Cardiac fibroblast (primary cell): ENCODE results near the gene TMEM50A.

Source experiments
- DNase-seq, 2 donors: peaks; one replicate each; pipeline versions ENCODE4 v3.0.0 to v3.0.0-alpha.2; 2010; ENCODE audit warnings: low read depth in 2 of 2
- H3K4me3 ChIP-seq, 2 donors: replicated peaks in 1 of 2; 1 replicate in 1 of 2; 2 replicates in 1 of 2; pipeline ENCODE4 v1.5.1; 2011; ENCODE audit warnings: low read depth in 2 of 2, low read length in 2 of 2, mild to moderate bottlenecking in 2 of 2, moderate library complexity in 1 of 2
- TF ChIP-seq, protein P1 (sequence below): IDR thresholded peaks from one replicate; pipeline ENCODE4 v1.5.1; 2011; ENCODE audit warnings: low read depth, mild to moderate bottlenecking, low read length, inconsistent platforms

Gene TMEM50A

DNA sequence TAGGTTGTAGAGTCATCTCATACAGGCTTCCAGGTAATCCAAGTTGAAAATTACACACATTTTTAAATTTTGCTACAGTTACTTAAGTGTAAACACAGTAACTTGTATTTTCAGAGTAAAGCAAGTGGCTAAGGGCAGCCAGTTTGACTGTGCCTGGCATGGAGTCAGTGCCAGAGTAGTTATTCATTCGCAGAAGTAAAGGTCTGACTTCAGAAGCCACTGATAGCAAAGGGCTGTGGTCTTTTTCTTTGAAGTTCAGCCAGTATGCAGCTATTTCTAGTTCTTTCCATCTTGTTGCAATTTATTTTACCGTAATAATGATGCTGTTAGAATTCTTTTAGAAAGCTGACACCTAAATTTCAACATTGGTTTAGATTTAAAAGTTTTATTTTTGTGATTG lies 9.4 kb downstream of the TMEM50A start:
- DNase-seq, result no peak
- TF ChIP-seq, protein P1, sequence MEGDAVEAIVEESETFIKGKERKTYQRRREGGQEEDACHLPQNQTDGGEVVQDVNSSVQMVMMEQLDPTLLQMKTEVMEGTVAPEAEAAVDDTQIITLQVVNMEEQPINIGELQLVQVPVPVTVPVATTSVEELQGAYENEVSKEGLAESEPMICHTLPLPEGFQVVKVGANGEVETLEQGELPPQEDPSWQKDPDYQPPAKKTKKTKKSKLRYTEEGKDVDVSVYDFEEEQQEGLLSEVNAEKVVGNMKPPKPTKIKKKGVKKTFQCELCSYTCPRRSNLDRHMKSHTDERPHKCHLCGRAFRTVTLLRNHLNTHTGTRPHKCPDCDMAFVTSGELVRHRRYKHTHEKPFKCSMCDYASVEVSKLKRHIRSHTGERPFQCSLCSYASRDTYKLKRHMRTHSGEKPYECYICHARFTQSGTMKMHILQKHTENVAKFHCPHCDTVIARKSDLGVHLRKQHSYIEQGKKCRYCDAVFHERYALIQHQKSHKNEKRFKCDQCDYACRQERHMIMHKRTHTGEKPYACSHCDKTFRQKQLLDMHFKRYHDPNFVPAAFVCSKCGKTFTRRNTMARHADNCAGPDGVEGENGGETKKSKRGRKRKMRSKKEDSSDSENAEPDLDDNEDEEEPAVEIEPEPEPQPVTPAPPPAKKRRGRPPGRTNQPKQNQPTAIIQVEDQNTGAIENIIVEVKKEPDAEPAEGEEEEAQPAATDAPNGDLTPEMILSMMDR, result no peak
- H3K4me3 ChIP-seq, result no peak overlapping the region

DNA sequence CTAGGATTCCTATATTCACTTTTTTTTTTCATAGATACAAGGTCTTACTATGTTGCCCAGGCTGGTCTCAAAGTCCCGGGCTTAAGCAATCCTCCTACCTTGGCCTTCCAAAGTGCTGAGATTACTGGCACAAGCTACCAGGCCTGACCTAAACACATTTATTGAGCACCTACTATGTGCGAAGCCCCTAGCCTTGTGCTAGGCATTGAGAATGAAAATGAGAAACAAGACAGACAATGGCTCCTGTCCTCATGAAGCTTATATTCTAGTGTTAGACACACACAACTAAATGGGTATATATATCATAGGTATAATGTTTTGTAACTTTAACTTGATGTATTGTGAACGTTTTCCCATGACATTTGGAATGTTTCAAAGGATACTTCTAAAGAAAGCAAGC lies 11.5 kb downstream of the TMEM50A start:
- TF ChIP-seq, protein P1, result no peak
- DNase-seq, result no peak
- no peak overlapping the region for H3K4me3 ChIP-seq

DNA sequence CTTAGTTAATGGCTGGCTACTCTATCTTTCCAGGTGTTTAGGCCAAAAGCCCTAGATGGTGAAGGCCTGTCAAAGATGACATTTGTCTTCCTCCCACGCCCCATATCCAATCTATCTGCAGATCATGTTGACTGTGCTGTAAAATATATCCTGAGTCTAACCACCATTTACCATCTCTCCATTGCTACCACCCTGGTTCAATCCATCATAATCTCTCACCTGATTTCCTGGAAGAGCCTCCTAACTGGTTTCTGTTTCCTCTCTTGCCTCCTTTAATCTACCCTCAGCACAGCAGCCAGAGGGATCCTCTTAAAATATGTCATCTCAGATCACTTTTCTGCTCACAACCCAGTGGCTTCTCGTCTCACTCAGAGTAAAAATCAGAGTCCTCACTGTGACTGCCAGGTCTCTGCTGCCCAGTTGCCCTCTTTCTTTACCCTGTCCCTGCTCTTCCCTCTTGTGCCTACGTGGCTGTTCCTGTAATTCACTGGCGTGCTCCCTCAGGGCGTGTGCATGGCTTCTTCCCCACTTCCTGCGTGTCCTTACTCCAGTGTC lies 17.8 kb downstream of the TMEM50A start:
- TF ChIP-seq, protein P1, result no peak
- H3K4me3 ChIP-seq, result no peak overlapping the region
- DNase-seq, result no peak

DNA sequence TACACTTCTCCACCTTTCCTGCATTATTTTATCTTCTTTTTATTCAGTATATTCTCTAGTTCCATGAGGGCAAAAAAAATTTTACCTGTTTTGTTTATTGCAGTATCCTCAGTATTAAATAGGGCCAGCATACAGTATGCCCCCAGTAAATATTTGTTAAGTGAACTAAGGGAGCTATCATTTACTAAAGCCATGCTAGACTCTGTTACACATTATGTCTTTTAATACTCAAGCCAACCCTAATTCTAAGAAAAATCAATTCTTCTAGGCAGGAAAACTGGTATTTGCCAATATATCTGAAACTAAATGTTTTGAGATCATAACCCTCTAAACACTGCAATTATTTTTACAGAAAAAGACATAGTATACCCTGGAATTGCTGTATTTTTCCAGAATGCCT lies 18.3 kb downstream of the TMEM50A start:
- DNase-seq, result no peak
- TF ChIP-seq, protein P1, result no peak
- no peak overlapping the region for H3K4me3 ChIP-seq

DNA sequence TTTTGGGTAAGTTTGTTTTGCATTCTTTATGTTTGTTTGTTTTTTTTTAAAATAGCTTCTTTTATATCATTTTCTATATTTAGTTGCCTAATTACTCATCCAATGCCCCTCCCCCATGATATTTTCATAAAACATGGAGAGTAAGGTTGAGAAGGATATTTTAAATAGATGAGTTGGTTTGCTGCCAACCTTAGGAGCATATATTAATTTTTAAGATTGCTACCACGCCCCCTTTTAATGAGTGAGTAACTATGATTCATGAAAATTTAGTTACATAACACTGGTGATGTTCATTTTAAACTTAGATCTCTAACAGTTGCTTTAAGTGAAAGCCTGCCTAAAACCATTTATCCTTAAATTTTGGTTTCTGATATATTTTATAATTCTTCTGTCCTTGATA lies 18.7 kb downstream of the TMEM50A start:
- peak in 1 of 2 donors; percentile 58 for DNase-seq
- no peak overlapping the region for H3K4me3 ChIP-seq
- TF ChIP-seq, protein P1, result no peak

DNA sequence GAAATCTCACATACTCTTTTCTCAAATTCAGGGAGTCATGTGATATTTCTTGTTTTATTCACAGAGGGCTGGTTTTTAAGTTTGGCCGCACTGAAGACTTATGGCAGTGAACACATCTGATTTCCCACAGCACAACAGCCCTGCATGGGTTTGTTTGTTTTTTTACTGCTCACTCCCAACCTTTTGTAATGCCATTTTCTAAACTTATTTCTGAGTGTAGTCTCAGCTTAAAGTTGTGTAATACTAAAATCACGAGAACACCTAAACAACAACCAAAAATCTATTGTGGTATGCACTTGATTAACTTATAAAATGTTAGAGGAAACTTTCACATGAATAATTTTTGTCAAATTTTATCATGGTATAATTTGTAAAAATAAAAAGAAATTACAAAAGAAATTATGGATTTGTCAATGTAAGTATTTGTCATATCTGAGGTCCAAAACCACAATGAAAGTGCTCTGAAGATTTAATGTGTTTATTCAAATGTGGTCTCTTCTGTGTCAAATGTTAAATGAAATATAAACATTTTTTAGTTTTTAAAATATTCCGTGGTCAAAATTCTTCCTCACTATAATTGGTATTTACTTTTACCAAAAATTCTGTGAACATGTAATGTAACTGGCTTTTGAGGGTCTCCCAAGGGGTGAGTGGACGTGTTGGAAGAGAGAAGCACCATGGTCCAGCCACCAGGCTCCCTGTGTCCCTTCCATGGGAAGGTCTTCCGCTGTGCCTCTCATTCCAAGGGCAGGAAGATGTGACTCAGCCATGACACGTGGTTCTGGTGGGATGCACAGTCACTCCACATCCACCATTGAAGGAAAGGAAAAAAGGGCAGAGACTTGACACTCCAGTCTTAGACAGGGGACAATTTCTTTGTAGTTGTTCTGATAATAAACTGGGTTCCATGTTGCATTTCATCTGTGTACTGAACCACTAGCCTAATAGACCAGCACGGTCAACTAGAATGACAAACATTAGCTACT lies 22.8 kb downstream of the TMEM50A start:
- TF ChIP-seq, protein P1, result no peak
- peak; percentile 37 to 80 for DNase-seq
- no peak overlapping the region for H3K4me3 ChIP-seq
